ENCODE data around the gene CTCF.

GRCh38 chr16:67653789-67654402 is 91.6 kb downstream of the CTCF start:
- no peak for TF ChIP-seq TARDBP (IDR thresholded peaks at IDR 0.05)
- TF ChIP-seq SP1 (IDR thresholded peaks at IDR 0.05): no peak
- TF ChIP-seq ZNF384 (IDR thresholded peaks at IDR 0.05): no peak
- no peak for TF ChIP-seq NFRKB (IDR thresholded peaks at IDR 0.05)
- no peak for TF ChIP-seq BHLHE40 (IDR thresholded peaks at IDR 0.05; ENCODE audit: borderline replicate concordance)
- no peak for TF ChIP-seq PKNOX1 (IDR thresholded peaks at IDR 0.05)
- no peak for TF ChIP-seq FOXA1 (IDR thresholded peaks at IDR 0.05)
- no peak for TF ChIP-seq FOXK2 (IDR thresholded peaks at IDR 0.05)
- TF ChIP-seq LEF1 (IDR thresholded peaks at IDR 0.05; ENCODE audit: borderline replicate concordance): no peak
- TF ChIP-seq FOXM1 (IDR thresholded peaks at IDR 0.05; ENCODE audit: borderline replicate concordance): no peak
- no peak for TF ChIP-seq ARNT (IDR thresholded peaks at IDR 0.05)
- TF ChIP-seq SUZ12 (IDR thresholded peaks at IDR 0.05): no peak
- no peak for TF ChIP-seq HDGF (IDR thresholded peaks at IDR 0.05; ENCODE audit: borderline replicate concordance)
